Activated T-cell treated with anti-CD3 and anti-CD28 coated beads, Interleukin-2, amount 50 U/mL, for 72 hours (primary cell): Measurements from ENCODE around the gene CHD9. TPM values are rescaled to one million over a fixed set of nuclear protein-coding genes. Genes with fewer than 3 reads are reported as not detected.

Source experiments
- ATAC-seq, 2 donors: fragments of 150-1000 bp; cut with Tn5 transposase; replicated peaks in 1 of 2; 2 replicates each; pipeline ENCODE4 v1.10.0; 2021; ENCODE audit warnings: moderate library complexity in 2 of 2, mild to moderate bottlenecking in 1 of 2
- DNase-seq, 2 donors: peaks; one replicate each; pipeline ENCODE4 v3.0.0; 2021 to 2022; ENCODE audit warnings: mixed read lengths in 1 of 2
- H3K27ac Mint-ChIP-seq: one replicate; pipeline ENCODE4 v1.8.0; 2022; ENCODE audit warnings: mild to moderate bottlenecking, moderate library complexity, mixed read lengths
- H3K27me3 Mint-ChIP-seq: one replicate; pipeline ENCODE4 v1.8.0; 2022; ENCODE audit warnings: low read depth, mixed read lengths
- H3K36me3 Mint-ChIP-seq, 2 donors: one replicate each; pipeline ENCODE4 v1.8.0; 2022; ENCODE audit warnings: mixed read lengths in 2 of 2, mild to moderate bottlenecking in 1 of 2; ENCODE audit not compliant: insufficient read depth in 2 of 2
- H3K4me1 Mint-ChIP-seq: one replicate; pipeline ENCODE4 v1.8.0; 2022; ENCODE audit warnings: low read depth, mixed read lengths
- H3K4me3 Mint-ChIP-seq, 2 donors: one replicate each; pipeline ENCODE4 v1.8.0; 2022; ENCODE audit warnings: mild to moderate bottlenecking in 2 of 2, mixed read lengths in 2 of 2, moderate library complexity in 2 of 2
- H3K9me3 Mint-ChIP-seq, 2 donors: one replicate each; pipeline ENCODE4 v1.8.0; 2022; ENCODE audit warnings: mixed read lengths in 2 of 2
- total RNA-seq, 2 donors: library from RNA; stranded (reverse); gene quantifications; one replicate each; pipeline ENCODE4 v1.2.3, GENCODE V29; 2022

The CHD9 gene
- total RNA-seq, 2 donors from 2014 or later: 16.7 to 17.4 TPM

DNA sequence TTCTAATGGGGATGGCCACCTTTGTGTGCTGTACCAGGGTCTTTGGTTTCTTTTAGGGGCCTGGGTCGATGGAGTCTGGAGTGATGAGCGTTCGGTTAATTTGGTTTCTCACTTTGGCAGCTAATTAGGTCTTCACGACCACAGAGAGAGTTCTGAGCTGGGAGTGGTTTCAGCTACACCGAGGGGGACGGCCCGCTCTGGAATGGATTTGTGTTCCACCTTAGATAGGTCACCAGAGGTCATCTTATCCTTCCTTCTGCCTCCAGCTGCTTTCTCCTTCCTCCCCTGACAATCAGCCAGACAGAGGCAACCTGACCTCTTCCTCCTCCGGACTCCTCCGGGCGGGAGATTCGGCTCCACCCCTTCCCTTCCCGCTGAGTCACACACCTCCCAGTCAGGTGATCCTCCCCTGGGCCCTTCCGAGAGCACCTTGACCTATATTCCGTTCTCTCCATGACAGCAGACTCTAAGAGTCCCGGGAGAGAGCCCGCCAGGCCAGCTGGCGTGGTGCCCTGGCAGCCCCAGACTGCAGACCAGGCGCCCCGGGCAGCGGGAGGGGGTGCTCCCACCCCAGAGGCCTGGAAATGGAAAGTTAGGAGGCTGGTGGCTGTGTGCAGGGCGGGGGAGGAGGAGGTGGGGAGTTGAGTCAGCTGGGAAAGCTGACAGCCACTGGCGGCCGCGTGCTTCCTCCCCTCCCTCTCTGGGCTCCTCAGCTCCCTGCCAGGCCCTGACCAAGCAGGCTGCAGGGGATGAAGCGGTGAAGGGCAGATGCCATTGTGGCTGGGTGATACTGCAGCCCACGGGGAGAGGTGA is 44.7 kb downstream of the CHD9 start:
- H3K4me3 Mint-ChIP-seq: peak overlapping the region; percentile 78 to 90
- DNase-seq: peak; percentile 45 to 52
- H3K27me3 Mint-ChIP-seq: no peaks in the 10 kb centered on the region
- ATAC-seq: peak; percentile 76 to 78
- H3K9me3 Mint-ChIP-seq: no peaks in the 10 kb centered on the region
- H3K4me1 Mint-ChIP-seq: peaks cover 15% of the 10 kb centered on the region
- no peaks in the 10 kb centered on the region for H3K36me3 Mint-ChIP-seq
- peak overlapping the region; percentile 95 for H3K27ac Mint-ChIP-seq

DNA sequence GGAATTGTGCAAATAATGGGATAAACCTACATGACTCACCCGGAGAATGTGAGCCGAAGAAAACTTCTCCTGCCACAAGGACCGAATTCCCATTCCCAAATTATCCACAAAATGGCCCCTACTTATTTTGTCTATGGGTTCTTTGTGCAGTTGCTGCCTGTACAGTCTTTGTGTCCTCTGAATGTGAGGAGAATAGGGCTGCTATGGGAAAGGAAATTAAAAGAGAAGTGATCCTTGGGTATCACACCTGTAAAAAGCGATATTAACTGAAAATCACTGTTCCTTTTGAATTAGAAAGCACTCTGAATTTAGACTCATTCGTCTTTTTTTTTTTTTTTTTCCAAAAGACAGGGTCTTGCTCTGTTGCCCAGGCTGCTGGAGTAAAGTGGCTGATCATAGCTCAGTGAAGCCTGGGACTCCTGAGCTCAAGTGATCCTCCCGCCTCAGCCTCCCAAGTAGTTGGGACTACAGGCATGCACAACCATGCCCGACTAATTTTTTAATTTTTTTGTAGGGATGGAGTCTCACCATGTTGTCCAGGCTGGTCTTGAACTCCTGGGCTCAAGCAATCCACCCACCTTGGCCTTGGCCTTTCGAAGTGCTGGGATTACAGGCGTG is 45.4 kb downstream of the CHD9 start:
- no peak for DNase-seq

DNA sequence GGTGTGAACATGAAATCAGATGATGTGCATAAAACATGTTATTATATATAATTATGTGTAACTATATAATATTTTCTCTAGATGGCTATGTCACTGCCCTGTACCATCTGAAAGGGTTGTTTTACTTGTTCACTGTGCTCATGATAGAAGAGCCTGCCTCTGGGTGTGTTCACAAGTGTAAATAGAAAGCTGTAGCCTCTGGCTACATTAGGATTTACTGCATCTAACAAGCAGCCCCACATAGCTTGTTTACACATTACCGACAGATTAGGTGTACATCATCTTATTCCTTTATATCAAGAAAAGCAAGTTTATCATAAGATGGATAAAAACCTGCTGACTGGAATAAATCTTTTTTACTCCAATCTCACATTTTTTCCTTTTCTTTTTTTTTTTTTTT is 46.1 kb downstream of the CHD9 start:
- Mint-ChIP-seq H3K4me3 (peak overlapping the region in 1 of 2 donors; percentile 90), H3K9me3 (no peaks in the 10 kb centered on the region), H3K27ac (no peak overlapping the region), H3K27me3 (no peaks in the 10 kb centered on the region), H3K4me1 (peaks cover 15% of the 10 kb centered on the region), H3K36me3 (no peaks in the 10 kb centered on the region)
- DNase-seq (no peak), ATAC-seq (no peak)

More for the DNA sequence above, 45.4 kb downstream of the CHD9 start:
- peak overlapping the region; percentile 78 to 90 for H3K4me3 Mint-ChIP-seq
- no peaks in the 10 kb centered on the region for H3K36me3 Mint-ChIP-seq
- no peaks in the 10 kb centered on the region for H3K27me3 Mint-ChIP-seq
- no peaks in the 10 kb centered on the region for H3K9me3 Mint-ChIP-seq
- no peak for ATAC-seq
- H3K27ac Mint-ChIP-seq: no peak overlapping the region
- peaks cover 15% of the 10 kb centered on the region for H3K4me1 Mint-ChIP-seq

DNA sequence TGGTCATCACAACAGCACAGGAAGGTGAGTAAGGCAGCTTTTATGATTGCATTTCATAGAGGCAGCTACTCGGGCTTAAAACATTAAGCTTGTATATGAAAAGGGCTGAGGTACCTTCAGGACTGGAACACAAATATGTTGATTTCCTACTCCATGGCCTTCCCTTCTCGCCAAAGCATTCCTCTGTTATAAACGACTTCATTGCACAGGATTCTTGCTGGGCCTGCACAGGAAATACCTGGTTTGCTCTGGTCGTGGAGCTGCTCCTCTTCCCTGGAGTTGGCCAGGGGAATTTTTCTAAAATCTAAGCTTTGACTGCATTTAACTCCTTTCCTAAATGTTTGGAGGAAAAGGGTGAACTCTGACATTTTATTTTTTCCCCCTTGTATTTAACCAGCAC is 49.0 kb downstream of the CHD9 start:
- peaks cover 9% of the 10 kb centered on the region for H3K4me1 Mint-ChIP-seq

DNA sequence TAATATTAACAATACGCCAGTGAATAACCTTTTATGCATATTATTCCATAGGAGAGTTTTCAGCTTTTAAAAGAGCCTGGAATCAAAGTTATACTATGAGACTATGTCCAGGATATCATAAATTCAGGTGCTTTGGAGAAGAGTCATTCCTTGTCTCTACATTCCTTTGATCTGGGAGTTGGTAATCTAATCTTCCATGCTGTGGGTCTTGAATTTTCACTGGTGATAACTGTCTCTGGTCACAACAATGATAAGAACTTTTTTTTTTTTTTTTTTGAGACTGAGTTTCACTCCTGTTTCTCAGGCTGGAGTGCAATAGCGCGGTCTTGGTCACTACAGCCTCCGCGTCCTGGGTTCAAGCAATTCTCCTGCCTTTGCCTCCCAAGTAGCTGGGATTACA is 50.8 kb downstream of the CHD9 start:
- DNase-seq (no peak), ATAC-seq (no peak)
- no peaks in the 10 kb centered on the region for H3K9me3 Mint-ChIP-seq
- no peaks in the 10 kb centered on the region for H3K27me3 Mint-ChIP-seq
- no peak overlapping the region for H3K4me3 Mint-ChIP-seq
- H3K27ac Mint-ChIP-seq: no peak overlapping the region
- H3K4me1 Mint-ChIP-seq: no peaks in the 10 kb centered on the region
- H3K36me3 Mint-ChIP-seq: no peaks in the 10 kb centered on the region

More for the DNA sequence above, 49.0 kb downstream of the CHD9 start:
- no peak for DNase-seq
- Mint-ChIP-seq H3K27me3 (no peaks in the 10 kb centered on the region), H3K9me3 (no peaks in the 10 kb centered on the region), H3K27ac (no peak overlapping the region), H3K4me3 (no peak overlapping the region), H3K36me3 (no peaks in the 10 kb centered on the region)
- ATAC-seq: no peak

DNA sequence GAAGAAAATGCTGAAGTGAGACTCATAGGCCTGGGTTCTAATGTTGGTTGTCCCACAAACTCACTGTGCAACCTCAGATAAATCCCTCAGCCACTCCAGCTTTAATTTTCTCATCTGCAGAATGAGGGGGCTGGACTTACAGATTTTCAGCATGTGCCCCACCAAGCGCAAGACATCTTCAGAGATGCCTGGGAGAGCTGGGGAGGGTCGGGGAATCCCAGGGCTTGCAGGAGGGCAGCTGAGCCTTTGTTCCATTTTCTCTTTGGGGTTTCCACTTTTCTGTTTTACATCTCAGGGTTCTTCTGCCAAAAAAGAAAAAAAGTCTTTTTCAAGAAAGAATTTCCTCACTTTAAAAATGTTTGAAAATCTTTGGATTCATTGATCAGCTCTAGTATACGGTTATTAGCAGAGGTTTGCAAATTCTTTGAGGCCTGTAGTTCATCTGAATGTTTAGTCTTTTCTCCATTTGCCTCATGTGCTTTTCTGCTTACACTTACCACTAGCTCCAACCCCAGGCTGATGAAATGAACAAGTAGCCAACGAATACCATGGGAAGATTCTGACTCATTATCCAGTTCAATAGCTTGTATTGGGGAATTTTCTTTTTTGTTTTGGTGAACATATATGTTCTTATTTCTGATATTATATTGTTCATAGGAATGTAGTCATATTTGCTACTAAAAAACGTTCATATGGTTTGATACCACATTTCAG is 56.4 kb downstream of the CHD9 start:
- Mint-ChIP-seq H3K27me3 (no peaks in the 10 kb centered on the region), H3K27ac (no peak overlapping the region), H3K9me3 (no peaks in the 10 kb centered on the region), H3K36me3 (no peaks in the 10 kb centered on the region), H3K4me1 (no peaks in the 10 kb centered on the region), H3K4me3 (no peak overlapping the region)
- ATAC-seq (peak in 1 of 2 donors; percentile 56), DNase-seq (no peak)

DNA sequence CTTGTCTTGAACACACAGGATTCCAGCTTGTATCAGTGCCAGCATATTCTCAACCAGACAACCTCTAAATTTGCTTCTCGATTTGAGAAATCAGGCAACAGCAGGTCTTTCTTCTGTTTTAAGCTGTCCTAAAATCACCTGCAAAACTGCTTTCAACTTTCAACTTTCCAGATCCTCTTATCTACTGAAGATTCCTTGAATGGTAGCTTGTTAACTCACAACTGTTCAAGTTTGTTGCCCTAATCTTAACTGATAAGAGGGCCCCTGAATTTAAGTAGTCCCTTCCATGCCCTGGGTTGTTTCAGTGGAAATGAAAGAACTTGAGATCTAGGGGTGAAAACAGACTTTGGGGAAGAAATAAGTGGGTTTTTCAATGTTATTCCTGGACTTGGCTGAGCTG is 57.2 kb downstream of the CHD9 start:
- Mint-ChIP-seq H3K9me3 (no peaks in the 10 kb centered on the region), H3K27me3 (no peaks in the 10 kb centered on the region), H3K27ac (no peak overlapping the region), H3K4me3 (no peak overlapping the region), H3K4me1 (no peaks in the 10 kb centered on the region), H3K36me3 (no peaks in the 10 kb centered on the region)
- DNase-seq (no peak), ATAC-seq (no peak)

DNA sequence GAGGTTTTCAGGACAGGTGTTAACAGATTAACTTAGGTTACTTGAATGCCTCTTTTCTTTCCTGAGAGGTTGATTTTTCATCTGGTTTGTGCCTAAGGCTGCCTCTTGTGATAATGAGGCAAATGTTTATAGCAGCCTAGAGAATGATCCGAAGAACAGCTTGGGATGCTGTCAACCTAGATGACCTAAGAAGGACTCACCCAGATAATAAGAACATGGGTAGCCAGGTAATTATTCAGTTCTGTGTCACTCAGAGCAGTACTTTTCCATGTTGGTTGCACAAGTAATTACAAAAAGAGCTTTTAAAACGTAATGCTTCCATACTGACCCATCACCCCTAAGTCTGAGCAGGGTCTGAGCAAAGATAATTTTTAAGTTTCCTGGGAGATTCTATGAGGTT is 60.3 kb downstream of the CHD9 start:
- no peak for ATAC-seq
- Mint-ChIP-seq H3K27ac (no peak overlapping the region), H3K4me1 (no peaks in the 10 kb centered on the region), H3K36me3 (no peaks in the 10 kb centered on the region), H3K27me3 (no peaks in the 10 kb centered on the region), H3K4me3 (no peak overlapping the region), H3K9me3 (no peaks in the 10 kb centered on the region)
- DNase-seq: no peak

DNA sequence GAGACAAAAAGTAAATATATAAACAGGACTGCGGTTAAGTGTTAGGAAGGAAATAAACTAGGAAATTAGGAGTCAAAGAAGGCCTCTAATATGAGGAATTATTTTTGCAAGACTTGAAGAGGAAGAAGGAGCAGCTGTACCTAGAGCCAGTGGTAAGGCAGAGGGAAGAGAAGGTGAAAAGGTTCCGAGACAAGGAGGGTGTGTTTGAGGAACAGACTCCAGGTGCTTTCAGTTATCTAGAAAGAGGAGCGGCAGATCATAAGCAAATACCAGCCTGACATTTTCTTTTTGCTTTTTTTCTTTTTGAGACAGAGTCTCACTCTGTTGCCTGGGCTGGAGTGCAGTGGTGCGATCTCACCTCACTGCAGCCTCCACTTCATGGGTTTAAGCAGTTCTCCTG is 61.0 kb downstream of the CHD9 start:
- H3K4me3 Mint-ChIP-seq: no peak overlapping the region
- DNase-seq: no peak
- no peak overlapping the region for H3K27ac Mint-ChIP-seq
- no peaks in the 10 kb centered on the region for H3K4me1 Mint-ChIP-seq
- H3K36me3 Mint-ChIP-seq: no peaks in the 10 kb centered on the region
- H3K9me3 Mint-ChIP-seq: no peaks in the 10 kb centered on the region
- no peak for ATAC-seq
- no peaks in the 10 kb centered on the region for H3K27me3 Mint-ChIP-seq

DNA sequence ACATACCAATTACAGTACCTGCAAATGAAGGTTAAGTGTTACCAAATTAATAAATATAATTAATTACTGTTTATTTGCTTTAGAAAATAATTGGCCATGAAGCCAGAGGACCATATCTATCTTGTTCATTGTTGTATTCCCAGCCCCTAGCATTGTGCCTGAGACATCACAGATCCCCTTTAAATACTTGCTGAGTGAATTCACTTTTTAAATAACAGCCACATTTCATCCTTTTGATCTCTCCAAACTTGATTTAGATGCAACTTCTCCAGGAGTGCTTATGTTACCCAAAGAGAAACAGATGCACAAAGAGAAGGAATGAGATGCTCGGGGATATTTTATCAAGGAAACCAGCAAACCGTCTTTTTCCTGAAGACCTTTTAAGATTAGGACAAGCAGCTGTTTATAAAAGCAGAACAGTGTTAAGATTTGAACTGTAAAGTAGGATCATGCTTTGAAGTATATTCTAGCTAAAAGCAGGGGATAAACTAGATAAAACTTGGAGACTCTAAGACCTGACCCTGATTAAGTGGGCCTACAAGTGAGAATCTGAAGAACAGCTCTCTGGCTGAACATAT is 66.3 kb downstream of the CHD9 start:
- DNase-seq: no peak
- Mint-ChIP-seq H3K27ac (no peak overlapping the region), H3K9me3 (peaks cover 2% of the 10 kb centered on the region in 2 donors), H3K4me1 (no peaks in the 10 kb centered on the region), H3K4me3 (no peak overlapping the region), H3K27me3 (no peaks in the 10 kb centered on the region), H3K36me3 (peaks cover 2 to 4% of the 10 kb centered on the region in 2 donors)
- no peak for ATAC-seq

DNA sequence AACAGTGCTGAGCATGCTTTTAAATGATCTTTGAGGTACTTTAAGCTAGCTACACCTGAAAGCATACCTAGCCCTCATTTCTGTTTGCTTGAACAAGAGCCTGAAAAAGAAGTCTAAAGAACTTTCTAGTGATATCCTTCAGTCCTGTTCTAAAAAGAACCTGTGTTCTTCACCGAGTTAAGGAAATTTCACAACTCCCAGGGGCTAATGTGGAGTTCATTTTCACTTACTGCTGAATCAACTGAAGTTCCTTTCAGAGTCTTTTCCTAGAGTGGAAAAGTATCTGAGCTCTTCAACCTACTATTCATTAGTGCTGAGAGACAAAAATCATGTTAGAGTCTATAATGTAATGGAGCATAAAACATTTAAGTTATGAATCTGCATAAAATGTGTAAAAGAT is 66.9 kb downstream of the CHD9 start:
- H3K27me3 Mint-ChIP-seq: no peaks in the 10 kb centered on the region
- no peak overlapping the region for H3K27ac Mint-ChIP-seq
- peaks cover 2% of the 10 kb centered on the region in 2 donors for H3K9me3 Mint-ChIP-seq
- ATAC-seq: no peak
- DNase-seq: no peak
- H3K36me3 Mint-ChIP-seq: peaks cover 2 to 4% of the 10 kb centered on the region in 2 donors
- H3K4me3 Mint-ChIP-seq: no peak overlapping the region
- peaks cover 2% of the 10 kb centered on the region for H3K4me1 Mint-ChIP-seq

DNA sequence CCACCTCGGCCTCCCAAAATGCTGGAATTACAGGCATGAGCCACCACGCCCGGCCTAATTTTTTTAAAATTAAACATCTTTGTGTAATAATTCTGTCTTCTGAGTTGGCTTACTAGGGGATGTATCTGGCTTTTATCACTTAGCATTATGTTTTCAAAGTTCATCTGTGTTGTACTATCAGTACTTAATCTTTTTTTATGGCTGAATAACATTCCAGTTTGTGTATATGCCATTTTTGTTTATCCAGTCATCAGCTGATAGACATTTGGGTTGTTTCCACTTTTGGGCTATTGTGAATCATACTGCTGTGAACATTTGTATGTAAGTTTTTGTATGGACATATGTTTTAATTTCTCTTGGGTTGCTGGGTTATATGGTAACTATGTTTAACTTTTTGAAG is 69.0 kb downstream of the CHD9 start:
- H3K27me3 Mint-ChIP-seq: no peaks in the 10 kb centered on the region
- peaks cover 8% of the 10 kb centered on the region for H3K4me1 Mint-ChIP-seq
- H3K36me3 Mint-ChIP-seq: peaks cover 2 to 4% of the 10 kb centered on the region in 2 donors
- H3K9me3 Mint-ChIP-seq: peaks cover 2% of the 10 kb centered on the region in 2 donors
- ATAC-seq (no peak), DNase-seq (no peak)
- no peak overlapping the region for H3K27ac Mint-ChIP-seq
- no peak overlapping the region for H3K4me3 Mint-ChIP-seq

DNA sequence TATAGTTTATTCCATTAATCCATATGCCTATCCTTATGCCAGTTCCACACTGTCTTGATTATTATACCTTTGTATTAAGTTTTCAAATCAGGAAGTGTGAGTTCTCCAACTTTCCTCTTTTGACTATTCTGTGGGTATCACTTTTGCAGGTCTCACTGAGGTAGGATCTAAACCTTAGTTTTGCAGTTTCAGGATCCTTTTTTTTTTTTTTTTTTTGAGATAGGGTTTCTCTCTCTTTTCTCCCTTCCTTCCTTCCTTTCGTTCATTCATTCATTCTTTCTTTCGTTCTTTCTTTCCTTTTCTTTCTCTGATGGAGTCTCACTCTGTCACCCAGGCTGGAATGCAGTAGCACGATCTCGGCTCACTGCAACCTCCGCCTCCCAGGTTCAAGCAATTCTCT is 71.6 kb downstream of the CHD9 start:
- H3K27me3 Mint-ChIP-seq: no peaks in the 10 kb centered on the region
- no peak for DNase-seq
- no peak overlapping the region for H3K4me3 Mint-ChIP-seq
- no peak overlapping the region for H3K27ac Mint-ChIP-seq
- H3K36me3 Mint-ChIP-seq: peaks cover 2 to 4% of the 10 kb centered on the region in 2 donors
- H3K9me3 Mint-ChIP-seq: peaks cover 2% of the 10 kb centered on the region in 2 donors
- peaks cover 17% of the 10 kb centered on the region for H3K4me1 Mint-ChIP-seq
- no peak for ATAC-seq
